ENCODE measurements around the gene PPP1R14B. TPM values are rescaled to one million over a fixed set of nuclear protein-coding genes. Genes with fewer than 3 reads are reported as not detected.

Gene PPP1R14B
- total RNA-seq, 4 donors from 2014 or later = 34.2 to 103 (median 83.8) TPM

GRCh38 chr11:64258946-64259532 is 12.3 kb upstream of the PPP1R14B start:
- no peak overlapping the region for H3K27ac ChIP-seq
- WGBS, 2 donors = 92 to 93% methylated on average over 23 of the region's 32 CpGs
- TF ChIP-seq POLR2A (IDR thresholded peaks at IDR 0.05) = no peak
- TF ChIP-seq CTCF (IDR thresholded peaks at IDR 0.05) = no peak
- intact Hi-C loops (cut with DNase I) = no loop called here
- H3K4me3 ChIP-seq (replicated peaks in 1 of 3) = no peak overlapping the region
- H3K36me3 ChIP-seq = peaks cover 27 to 36% of the 10 kb centered on the region in 2 donors
- no peaks in the 10 kb centered on the region for H3K4me1 ChIP-seq
- no peak for DNase-seq
- no peaks in the 10 kb centered on the region for H3K27me3 ChIP-seq
- H3K9me3 ChIP-seq = no peaks in the 10 kb centered on the region

GRCh38 chr11:64258356-64258755 is 11.6 kb upstream of the PPP1R14B start:
- no peak for TF ChIP-seq POLR2A (IDR thresholded peaks at IDR 0.05)
- TF ChIP-seq CTCF (IDR thresholded peaks at IDR 0.05) = no peak
- Histone ChIP-seq H3K4me3 (replicated peaks in 1 of 3) (no peak overlapping the region), H3K27ac (no peak overlapping the region), H3K27me3 (no peaks in the 10 kb centered on the region), H3K4me1 (peaks cover 0 to under 1% of the 10 kb centered on the region in 2 donors), H3K36me3 (peaks cover 24 to 32% of the 10 kb centered on the region in 2 donors), H3K9me3 (no peaks in the 10 kb centered on the region)
- intact Hi-C loops (cut with DNase I) = no loop called here
- DNase-seq = no peak
- 89 to 90% methylated on average over 15 to 24 of the region's 24 CpGs for WGBS, 2 donors

GRCh38 chr11:64256300-64256699 is 9.6 kb upstream of the PPP1R14B start:
- Histone ChIP-seq H3K36me3 (peaks cover 12 to 20% of the 10 kb centered on the region in 2 donors), H3K9me3 (no peaks in the 10 kb centered on the region), H3K27me3 (no peaks in the 10 kb centered on the region), H3K4me1 (peaks cover 15 to 18% of the 10 kb centered on the region in 2 donors), H3K4me3 (replicated peaks in 1 of 3) (no peak overlapping the region), H3K27ac (no peak overlapping the region)
- DNase-seq = no peak
- intact Hi-C loops (cut with DNase I) = no loop called here
- WGBS, 2 donors = 90% methylated on average over 12 of the region's 15 CpGs; no CpG with 5 or more reads in 1 of the 2 donors
- TF ChIP-seq CTCF (IDR thresholded peaks at IDR 0.05) (no peak), POLR2A (IDR thresholded peaks at IDR 0.05) (no peak)

- Histone ChIP-seq H3K36me3 (peaks cover 12 to 20% of the 10 kb centered on the region in 2 donors), H3K4me3 (replicated peaks in 1 of 3) (no peak overlapping the region), H3K27me3 (no peaks in the 10 kb centered on the region), H3K27ac (no peak overlapping the region), H3K4me1 (peaks cover 22 to 25% of the 10 kb centered on the region in 2 donors), H3K9me3 (no peaks in the 10 kb centered on the region)
- 95 to 98% methylated on average over 29 to 30 of the region's 35 CpGs for WGBS, 2 donors
- TF ChIP-seq CTCF (IDR thresholded peaks at IDR 0.05) = no peak
- no peak for TF ChIP-seq POLR2A (IDR thresholded peaks at IDR 0.05)
- DNase-seq = no peak
- intact Hi-C loops (cut with DNase I) = no loop called here
Measured at GRCh38 chr11:64255135-64256128, 8.7 kb upstream of the PPP1R14B start.

- intact Hi-C loops (cut with DNase I) = no loop called here
- Histone ChIP-seq H3K36me3 (peaks cover 11 to 20% of the 10 kb centered on the region in 2 donors), H3K4me1 (peaks cover 25% of the 10 kb centered on the region in 2 donors), H3K27me3 (no peaks in the 10 kb centered on the region), H3K4me3 (replicated peaks in 1 of 3) (no peak overlapping the region), H3K9me3 (no peaks in the 10 kb centered on the region), H3K27ac (no peak overlapping the region)
- 89 to 96% methylated on average over 6 to 7 of the region's 7 CpGs for WGBS, 2 donors
- TF ChIP-seq CTCF (IDR thresholded peaks at IDR 0.05) = no peak
- no peak for TF ChIP-seq POLR2A (IDR thresholded peaks at IDR 0.05)
- no peak for DNase-seq
Measured at GRCh38 chr11:64254326-64254725, 7.6 kb upstream of the PPP1R14B start.

All from thyroid gland (tissue), 4 donors.